HG02759 (cell line): ENCODE results near the gene CENPU.
A peak's percentile ranks its signal among the peaks of the same experiment; 100 is the strongest.
"Not testable (repeated sequence)": the region's sequence is repeated elsewhere in the genome, so short reads cannot be mapped to it uniquely, and the experiment has no call there.

Experiments used
- ATAC-seq: cut with Tn5 transposase; IDR thresholded peaks from one replicate; pipeline ENCODE4 v1.9.1; 2021; ENCODE audit warnings: mild to moderate bottlenecking, moderate library complexity; ENCODE audit not compliant: unreplicated experiment

Gene CENPU

DNA sequence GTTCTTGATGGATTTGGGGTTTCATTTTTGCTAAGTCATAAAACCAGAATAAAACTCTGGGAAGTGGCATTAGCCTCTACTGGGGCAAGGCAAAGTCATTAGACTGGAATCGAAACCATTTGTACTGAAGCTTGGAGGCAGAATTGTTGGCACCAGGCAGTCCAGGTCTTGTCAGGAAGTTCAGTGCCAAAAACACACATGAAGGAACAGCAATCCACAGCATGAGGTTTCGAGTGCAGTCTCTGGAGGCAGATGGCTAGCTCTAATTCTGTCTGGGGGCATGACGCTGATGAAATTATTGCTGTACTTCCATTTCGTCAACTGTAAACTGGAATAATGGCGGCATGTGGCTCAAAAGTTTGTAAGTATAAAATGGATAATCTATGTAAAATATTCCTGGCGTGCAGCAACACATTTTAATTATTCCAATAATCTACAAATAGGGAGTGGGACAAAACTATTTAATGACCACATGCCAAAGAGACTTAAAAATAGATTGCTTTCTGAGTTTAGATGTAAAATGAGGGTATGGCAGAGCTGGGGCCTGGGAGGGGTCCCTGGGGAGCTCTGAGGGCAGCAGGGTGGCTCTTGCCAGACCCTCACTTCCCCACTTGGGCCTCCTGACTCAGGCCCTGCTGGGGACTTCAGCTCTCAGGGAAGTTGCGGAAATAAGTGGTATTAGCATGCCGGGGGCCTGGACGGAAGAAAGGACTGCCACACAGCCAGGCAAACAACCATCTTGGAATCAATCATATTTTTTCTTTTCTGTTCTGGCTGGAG is 18.8 kb upstream of the CENPU start:
- ATAC-seq, result no peak

DNA sequence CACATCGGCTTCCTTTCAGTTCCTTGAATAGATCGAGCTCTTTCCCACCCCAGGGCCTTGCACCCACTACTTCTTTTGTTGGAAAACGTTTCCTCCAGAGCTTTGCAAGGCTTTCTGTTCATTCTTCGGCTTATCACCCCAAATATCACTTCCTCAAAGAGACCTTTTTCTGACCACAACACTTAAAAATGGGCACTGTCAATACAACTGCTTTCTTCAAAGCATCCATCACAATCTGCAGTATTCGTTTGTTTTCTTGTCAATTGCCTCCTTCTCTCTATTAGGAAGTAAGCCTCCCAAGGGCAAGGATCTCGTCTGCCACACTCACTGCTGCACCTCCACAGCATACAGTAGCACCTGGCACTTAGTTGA is 17.7 kb upstream of the CENPU start:
- no peak for ATAC-seq

DNA sequence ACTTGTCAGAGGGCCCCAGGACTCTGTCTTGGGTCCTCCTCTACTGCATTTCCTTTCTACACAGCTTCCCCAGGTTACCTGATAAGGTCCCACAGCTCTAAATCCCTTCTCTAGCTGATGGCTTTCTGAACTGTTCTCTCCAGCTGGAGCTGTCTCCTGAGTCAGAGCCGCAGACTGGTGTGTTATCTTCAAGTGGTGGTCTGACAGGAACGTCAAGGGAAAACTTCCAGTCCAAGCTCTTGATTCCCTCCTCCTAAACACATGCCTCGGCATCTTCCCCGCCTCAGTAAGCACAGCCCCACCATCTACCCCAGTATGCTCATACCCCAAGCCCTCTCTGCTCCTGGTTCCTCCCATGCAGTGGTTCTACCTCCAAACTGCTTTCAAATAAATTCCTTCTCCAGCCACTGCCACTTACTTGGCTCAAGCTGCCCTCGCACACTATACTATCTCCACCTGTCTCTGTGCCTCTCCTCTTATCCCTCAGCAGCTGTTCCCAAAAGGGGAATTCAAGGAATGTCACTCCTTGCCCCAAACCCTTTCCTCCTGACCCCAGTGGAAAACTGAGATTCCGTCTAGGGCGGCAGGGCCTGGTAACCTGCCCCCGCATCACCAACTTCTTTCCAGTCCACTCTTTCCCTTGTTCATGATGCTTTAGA is 17.2 kb upstream of the CENPU start:
- no peak for ATAC-seq

DNA sequence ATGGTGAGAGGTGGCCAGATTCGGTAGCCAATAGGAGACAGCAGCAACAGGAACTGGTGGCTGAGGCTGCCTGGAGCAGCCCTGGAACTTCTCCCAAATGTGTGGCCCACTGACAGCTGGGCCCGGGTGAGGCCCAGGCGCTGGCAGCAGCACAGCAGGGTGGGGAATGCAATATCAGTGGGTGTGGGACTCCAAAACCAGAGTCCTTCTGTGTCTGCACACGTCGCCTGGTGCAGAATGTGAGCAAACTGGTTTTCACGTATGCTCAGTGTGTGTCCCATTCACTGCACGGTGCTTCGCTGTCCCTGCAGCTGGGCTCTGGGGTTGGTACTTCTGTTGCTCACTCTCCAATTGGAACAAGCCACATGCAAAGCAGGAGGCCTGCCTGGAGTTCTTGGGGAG is 14.4 kb upstream of the CENPU start:
- ATAC-seq, result no peak

DNA sequence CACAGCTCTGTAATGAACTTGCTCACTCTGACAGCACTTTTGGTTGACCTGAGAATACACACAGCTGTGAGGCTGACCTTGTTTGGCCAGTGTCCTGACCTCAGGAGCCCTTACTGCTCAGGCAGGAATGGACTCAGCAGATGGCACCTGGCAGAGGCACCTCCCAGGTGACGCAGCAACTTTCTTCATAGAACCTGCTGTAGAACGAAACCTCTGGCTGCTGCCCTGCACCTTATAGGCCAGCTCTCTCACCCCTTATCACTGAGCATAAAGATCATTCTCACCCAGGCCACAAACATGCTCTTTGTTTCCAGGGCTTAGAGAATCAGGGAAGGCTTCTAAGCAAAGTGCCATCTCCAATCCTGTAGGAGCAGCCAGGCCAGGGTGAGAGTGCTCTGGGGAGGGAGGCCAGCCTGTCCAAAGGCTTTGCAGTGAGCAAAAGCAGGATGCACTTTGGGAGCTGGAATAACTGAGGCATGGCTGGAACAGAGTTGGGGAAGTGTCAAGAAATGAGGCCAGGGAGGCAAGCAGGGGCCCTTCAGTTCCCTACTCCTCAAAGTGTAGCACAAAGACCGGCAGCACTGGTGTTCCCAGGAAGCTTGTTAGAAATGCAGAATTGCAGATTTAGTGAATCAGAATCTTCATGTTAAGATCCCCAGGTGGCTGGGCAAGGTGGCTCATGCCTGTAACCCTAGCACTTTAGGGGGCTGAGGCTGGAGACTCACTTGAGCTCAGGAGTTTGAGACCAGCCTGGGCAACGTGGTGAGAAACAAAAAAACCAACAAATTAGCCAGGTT is 13.3 kb upstream of the CENPU start:
- no peak for ATAC-seq

DNA sequence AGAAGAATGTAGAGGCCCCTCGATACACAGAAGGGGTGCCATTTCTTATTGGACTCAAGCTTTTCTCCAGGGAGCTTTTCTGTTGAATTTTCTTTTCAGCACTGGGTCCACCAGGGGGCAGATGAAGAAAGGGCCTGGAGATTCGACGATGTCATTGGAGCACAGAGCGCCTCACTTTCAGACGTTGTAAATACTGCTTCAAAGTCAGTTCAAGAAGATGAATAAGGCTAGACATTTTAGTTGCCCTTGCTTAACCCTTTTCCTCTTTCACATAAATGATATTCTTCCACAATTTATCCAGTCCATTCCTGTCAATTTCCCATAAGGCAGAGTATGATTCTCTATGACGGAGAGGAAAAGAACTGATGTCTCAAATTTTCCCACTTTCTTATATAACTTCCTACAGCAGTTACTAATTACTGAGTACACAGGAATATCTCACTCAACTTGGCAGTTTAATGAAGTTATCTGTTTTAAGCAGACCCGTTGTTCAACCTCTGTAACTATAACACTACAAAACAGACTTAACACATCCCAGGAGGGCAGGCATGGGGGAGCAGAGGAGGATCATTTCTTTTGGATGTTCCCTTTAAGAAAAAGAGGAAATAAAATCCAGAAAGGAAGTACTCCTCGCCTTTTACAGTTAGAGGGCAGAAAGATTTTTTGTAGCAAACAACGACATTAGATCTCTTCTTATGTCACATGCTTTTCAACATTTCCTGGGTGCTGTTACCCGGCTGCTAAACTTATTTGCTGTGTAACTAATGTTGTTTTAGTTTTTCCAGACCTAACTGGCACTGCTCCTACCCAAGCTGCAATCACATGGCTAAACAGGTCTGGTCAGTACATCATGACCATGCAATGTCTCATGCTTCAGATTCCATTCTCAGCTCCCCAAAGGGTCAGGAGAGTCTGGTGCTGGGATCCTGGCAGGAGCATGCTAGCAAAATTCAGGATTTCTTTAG is 12.2 kb upstream of the CENPU start:
- ATAC-seq, result peak; percentile 77

DNA sequence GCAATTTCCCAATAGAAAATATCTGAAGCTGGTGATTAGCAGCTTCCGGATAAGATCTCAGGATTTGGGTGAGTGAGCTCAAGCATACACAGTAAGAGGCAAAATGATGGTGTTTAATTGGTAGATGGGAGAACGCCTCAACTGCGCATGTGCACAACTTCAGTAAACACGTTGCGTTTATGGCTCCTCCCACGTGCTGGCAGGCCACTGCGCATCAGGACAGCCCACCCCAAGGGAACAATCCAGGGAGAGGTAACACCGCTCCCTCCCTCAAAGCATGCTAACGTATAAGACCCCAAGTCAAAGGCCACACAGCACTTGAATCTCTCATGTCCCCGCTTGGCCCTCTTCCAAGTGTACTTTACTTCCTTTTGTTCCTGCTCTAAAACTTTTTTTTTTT is 10.3 kb upstream of the CENPU start:
- no peak for ATAC-seq

DNA sequence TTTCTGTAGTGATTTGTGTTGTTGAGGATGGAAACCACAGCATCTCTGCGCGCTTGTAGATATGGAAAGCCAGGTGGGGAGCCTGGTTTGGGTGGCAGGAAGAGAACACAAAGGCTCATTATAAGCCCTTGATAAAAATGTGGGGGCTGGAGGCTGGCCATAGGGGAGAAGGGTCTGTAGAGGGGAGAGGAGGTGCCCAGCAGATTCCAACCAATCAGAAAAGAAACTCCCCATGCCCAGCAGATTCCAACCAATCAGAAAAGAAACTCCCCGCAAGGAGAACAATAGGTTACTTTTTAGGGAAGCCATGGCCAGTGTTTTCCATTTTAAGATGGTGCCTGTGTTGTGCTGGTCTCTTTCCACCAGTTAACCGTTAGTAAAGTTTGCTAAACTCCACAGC is 9.8 kb upstream of the CENPU start:
- no peak for ATAC-seq

DNA sequence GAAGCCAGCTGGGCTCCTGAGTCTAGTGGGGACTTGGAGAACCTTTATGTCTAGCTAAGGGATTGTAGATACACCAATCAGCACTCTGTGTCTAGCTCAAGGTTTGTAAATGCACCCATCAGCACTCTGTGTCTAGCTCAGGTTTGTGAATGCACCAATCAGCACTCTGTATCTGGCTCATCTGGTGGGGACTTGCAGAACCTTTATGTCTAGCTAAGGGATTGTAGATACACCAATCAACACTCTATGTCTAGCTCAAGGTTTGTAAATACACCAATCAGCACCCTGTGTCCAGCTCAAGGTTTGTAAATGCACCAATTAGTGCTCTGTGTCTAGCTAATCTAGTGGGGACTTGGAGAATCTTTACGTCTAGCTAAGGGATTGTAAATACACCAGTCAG is 7.8 kb upstream of the CENPU start:
- ATAC-seq, result not testable (repeated sequence)

DNA sequence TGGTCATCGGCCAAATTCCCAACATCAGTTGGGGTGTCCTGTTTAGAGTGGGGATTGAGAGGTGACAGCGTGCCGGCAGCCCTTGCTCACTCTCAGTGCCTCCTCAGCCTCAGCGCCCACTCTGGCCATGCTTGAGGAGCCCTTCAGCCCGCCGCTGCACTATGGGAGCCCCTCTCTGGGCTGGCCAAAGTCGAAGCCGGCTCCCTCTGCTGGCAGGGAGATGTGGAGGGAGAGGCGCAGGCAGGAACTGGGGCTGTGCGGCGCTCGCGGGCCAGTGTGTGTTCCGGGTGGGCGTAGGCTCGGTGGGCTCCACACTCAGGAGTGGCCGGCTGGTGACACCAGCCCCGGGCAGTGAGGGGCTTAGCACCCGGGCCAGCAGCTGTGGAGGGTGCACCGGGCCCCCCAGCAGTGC is 7.1 kb upstream of the CENPU start:
- no peak for ATAC-seq

DNA sequence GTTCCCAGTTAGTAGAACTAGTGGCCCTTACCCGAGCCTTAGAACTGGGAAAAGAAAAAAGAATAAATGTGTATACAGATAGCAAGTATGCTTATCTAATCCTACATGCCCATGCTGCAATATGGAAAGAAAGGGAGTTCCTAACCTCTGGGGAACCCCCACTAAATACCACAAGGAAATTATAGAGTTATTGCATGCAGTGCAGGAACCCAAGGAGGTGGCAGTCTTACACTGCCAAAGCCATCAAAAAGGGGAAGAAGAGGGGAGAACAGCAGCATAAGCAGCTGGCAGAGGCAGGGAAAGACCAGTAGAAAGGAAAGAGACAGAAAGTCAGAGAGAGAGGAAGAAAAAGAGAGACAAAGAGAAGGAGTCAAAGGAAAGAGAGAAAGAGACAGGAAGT is 5.7 kb upstream of the CENPU start:
- not testable (repeated sequence) for ATAC-seq

DNA sequence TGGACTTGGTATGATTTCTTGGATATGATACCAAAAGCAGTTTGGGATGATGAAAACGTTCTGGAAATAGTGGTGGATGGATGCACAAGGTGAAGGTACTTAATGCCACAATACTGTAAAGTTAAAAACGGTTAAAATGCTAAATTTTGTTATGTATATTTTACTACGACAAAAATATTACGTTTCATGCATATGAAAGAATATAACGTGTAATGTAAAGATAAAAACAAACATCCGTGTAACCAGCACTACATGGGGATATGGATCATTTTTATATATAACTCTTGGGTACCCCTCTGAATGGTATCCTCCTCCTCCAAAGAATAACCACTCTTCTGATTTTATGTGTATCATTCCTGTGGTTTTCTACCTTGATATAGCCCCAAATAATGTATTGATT is 862 bp upstream of the CENPU start:
- no peak for ATAC-seq

DNA sequence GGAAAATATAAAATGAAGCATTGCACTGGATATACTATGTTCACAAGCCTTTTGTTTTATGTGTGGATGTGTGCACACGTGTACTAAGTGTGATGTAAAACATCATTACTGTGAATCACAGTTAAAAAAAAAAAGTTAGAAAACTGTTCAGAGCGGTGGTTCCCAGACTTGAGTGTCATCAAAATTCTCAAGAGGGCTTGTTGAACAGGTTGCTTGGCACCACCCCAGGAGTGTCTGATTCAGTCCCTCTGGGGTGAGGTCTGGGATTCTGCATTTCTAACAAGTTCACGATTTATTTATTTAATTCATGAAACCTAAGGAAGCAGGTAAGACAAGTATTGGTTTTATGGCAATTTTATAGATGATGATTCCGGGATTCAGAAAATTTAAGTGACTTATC is 1.8 kb downstream of the CENPU start:
- ATAC-seq, result no peak

DNA sequence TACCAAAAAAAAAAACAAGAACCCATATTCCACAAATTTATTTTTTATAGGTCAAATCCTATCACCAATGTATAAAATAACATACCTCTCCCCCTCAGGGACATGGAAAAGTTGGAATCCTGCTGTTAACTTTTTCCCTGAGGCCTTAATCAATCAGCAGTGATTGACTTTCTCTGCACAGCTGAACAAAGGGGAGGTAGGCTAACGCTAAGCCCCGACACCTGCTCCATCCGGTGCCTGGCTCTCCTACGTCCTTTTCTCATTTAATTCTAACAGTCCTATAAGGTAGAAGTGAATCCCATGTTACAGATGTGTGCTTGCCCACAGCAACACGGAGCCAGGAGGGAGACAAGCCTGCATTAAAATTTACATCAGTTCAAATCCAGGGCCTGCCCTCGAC is 2.8 kb downstream of the CENPU start:
- no peak for ATAC-seq

DNA sequence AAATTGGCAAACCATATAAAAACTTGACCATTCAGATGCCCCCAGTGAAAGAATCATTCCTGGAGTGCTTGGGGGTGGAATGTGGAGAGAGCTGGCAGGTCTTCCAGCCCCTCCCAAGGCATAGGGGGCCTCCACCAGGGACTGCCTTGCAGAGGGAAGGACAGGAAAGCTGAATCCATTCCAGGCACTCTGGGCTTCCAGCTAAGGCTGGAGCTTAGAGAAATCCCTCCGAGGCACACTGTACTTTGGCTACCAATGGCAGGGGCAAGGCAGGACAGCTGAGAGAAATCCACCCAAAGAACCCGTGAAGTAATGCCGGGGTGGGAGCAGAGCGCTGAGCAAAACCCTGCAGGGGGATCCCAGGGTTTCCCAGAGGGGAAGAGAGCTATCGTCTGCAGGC is 4.0 kb downstream of the CENPU start:
- ATAC-seq, result no peak

DNA sequence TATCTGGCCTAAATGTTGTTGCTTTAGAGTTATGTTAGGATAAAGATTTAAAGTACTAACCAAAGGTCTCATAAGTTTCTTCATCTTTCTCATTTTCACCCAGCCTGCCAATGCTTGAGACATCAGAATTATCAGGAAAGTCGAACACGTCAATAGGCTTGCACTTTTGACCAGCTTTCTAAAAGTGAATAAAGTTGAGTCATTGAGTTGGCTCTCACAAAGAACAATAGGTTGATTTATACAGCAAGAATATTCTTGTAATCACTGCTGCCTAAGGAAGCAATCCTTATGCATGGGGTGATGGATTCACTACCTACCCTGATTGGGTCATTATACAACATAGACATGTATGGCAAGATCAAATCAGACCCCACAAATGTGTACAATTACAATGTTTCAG is 5.0 kb downstream of the CENPU start:
- no peak for ATAC-seq

DNA sequence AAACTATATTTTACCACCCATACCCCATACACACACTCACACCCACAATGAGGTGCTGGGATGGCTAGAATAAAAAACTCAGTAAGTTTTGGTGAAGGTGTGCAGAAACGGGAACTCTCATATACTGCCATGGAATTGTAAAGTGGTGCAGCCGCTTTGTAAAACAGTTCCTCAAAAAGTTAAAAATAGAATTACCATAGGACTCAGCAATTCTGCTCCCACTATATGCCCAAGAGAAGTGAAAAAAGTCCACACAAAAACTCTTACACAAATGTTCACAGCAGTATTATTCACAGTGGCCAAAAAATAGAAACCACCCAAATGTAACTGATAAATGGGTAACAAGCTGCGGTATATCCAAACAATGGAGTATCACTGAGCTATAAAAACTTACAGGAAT is 6.5 kb downstream of the CENPU start:
- no peak for ATAC-seq

DNA sequence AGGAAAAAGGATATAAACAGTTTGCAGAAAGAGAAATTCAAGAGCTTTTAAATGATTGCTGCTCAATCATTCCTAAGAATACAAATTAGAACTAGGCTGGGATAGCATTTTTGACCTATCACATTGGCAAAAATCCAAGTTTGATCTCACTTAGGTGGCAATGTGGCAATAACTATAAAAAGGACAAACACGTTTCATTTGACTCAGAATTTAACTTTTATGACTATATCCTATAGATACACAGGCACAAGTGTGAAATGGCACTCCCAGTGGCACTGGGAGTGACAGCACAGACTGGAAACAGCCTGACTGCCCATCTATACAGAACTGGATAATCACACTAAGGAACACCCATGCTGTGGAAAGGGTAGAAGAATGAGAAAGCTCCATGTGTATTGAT is 11.1 kb downstream of the CENPU start:
- no peak for ATAC-seq

DNA sequence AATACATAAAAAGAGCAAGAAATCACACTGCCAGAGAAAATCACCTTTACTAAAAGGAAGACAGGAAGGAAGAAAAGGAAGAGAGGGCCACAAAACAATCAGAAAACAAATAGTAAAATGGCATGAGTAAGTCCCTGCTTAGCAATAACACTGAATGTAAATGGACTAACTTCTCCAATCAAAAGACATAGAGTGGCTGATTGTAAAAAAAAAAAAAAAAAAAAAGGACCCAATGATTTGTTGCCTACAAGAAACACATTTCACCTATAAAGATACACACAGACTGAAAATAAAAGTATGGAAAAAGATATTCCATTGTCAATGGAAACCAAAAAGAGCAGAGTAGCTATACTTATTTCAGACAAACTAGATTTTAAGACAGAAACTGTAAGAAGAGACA is 12.6 kb downstream of the CENPU start:
- ATAC-seq, result no peak

DNA sequence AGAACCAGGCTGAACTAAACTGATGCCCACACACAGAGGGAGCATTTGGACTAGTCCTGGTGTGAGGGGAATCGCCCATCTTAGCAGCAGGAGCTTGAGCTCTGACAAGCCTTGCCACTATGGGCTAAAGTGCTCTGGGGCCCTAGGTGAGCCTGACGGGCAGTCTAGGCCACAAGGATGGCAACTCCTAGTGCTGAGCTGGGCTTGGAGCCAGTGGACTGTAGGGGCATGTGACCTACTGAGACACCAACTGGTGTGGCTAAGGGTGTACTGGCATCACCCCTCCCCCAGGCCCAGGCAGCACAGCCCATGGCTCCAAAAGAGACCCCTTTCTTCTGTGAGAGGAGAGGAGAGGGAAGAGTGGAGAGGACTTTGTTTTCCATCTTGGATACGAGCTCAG is 14.5 kb downstream of the CENPU start:
- no peak for ATAC-seq

DNA sequence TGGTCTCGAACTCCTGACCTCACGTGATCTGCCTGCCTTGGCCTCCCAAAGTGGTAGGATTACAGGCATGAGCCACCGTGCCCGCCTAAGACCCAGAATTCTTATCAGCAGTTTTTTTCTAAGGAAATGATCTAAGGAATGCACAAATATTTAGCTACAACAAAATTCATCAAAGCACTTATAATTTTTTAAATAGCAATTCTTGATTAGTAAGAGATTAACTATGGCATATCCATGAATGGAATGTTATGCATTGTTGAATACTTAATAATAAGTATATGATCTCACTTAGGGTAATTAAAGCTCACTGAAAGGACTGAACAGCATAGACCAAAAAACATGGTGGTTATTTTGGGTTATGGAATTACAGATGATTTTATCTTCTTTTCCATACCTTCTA is 18.4 kb downstream of the CENPU start:
- ATAC-seq, result no peak
